AG04450 (cell line): ENCODE data around the gene DNTT. TPM values are rescaled to one million over a fixed set of nuclear protein-coding genes. Genes with fewer than 3 reads are reported as not detected.

Source experiments
- CTCF ChIA-PET: fragments of 300-600, 350-600 bp; formaldehyde crosslinking; extraction: SDS; loops from one replicate; lab custom pipeline; 2022; ENCODE audit warnings: antibody characterized with exemption, inconsistent platforms; lab: Charles Lee
- POLR2A ChIA-PET: fragments of 350-600 bp; formaldehyde crosslinking; extraction: SDS; loops from one replicate; lab custom pipeline; 2021; ENCODE audit warnings: antibody characterized with exemption, inconsistent platforms; lab: Yijun Ruan, JAX
- DNase-seq: peaks from one replicate; pipeline ENCODE4 v3.0.0-alpha.2; 2011; ENCODE audit warnings: low read depth, low spot score
- H3K27ac ChIP-seq: one replicate; pipeline ENCODE4 v1.5.1; 2012; ENCODE audit warnings: low read depth, low read length, control low read depth
- H3K27me3 ChIP-seq: one replicate; pipeline ENCODE4 v1.6.0; 2012; ENCODE audit warnings: low read length; ENCODE audit not compliant: control insufficient read depth, insufficient read depth
- H3K4me3 ChIP-seq: 2 replicates; pipeline ENCODE4 v1.5.1; 2011; ENCODE audit warnings: mild to moderate bottlenecking, low read depth, low read length, control low read depth
- H3K9me3 ChIP-seq: 2 replicates; pipeline ENCODE4 v1.5.1; 2012; ENCODE audit warnings: low read length; ENCODE audit not compliant: control insufficient read depth, insufficient read depth
- polyA plus RNA-seq: library from polyadenylated mRNA; depleted of rRNA; stranded (reverse); fragments of >200 nt; gene quantifications from 2 replicates; pipeline ENCODE4 v1.2.3, GENCODE V29; 2011
- TF ChIP-seq, protein P1 (sequence below): IDR thresholded peaks from 2 replicates; pipeline ENCODE4 v1.5.1; 2011; ENCODE audit warnings: low read depth, low read length, control low read depth, inconsistent platforms

The DNTT gene
- polyA plus RNA-seq, 1 experiment = not detected

DNA sequence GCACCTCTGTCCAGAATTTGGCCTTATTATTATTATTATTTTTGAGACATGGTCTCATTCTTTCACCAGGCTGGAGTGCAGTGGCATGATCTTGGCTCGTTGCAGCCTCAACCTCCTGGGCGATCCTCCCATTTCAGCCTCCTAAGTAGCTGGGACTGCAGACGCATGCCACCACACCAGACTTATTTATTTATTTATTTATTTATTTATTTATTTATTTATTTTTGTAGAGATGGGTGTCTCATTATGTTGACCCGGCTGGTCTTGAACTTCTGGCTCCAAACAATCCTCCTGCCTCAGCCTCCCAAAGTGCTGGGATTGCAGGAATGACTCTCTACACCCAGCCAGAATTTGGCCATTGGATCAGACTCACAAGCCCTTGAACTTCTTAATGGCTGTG, 39.3 kb upstream of the DNTT start:
- DNase-seq = no peak
- ChIA-PET POLR2A (no interaction called here), CTCF (interaction anchor here (1.0 kb wide), 1 partner anchor 248 kb away, joined by 3 read pairs; no protein-coding TSS in a partner anchor)
- Histone ChIP-seq H3K4me3 (no peak overlapping the region), H3K9me3 (no peaks in the 10 kb centered on the region), H3K27ac (no peak overlapping the region), H3K27me3 (no peaks in the 10 kb centered on the region)
- TF ChIP-seq, protein P1, sequence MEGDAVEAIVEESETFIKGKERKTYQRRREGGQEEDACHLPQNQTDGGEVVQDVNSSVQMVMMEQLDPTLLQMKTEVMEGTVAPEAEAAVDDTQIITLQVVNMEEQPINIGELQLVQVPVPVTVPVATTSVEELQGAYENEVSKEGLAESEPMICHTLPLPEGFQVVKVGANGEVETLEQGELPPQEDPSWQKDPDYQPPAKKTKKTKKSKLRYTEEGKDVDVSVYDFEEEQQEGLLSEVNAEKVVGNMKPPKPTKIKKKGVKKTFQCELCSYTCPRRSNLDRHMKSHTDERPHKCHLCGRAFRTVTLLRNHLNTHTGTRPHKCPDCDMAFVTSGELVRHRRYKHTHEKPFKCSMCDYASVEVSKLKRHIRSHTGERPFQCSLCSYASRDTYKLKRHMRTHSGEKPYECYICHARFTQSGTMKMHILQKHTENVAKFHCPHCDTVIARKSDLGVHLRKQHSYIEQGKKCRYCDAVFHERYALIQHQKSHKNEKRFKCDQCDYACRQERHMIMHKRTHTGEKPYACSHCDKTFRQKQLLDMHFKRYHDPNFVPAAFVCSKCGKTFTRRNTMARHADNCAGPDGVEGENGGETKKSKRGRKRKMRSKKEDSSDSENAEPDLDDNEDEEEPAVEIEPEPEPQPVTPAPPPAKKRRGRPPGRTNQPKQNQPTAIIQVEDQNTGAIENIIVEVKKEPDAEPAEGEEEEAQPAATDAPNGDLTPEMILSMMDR = no peak

DNA sequence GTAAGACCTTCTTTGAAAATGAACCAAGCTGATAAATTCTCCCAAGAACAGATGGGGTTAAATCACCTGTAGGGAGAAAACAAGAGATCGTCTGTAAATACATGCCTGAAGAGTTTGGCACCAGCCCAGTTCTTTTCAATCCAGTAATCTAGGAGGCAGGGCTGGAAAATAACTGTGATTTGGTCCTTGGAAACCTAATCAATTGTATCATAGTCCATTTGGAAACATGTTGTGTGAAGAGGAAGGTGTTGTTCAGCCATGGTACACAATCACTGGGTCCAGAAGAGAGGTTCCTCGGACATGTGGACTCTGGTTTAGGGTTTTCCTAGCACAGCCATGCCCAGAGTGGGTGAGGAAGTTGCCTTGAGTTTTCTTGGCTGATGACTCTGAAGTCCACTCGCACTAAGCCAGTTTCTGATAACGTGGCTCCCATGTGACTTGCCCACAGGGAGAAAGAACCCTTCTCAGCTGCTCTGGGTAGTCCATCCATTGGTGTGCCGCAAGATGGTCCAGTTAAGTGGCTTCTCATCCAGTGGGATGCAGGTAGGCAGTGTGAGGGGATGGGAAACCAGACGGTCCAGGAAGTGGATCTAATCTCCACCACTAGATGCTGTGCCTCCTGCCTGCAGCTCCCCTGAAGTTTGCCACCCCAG, 38.0 kb upstream of the DNTT start:
- POLR2A ChIA-PET = no interaction called here
- TF ChIP-seq, protein P1 = no peak

DNA sequence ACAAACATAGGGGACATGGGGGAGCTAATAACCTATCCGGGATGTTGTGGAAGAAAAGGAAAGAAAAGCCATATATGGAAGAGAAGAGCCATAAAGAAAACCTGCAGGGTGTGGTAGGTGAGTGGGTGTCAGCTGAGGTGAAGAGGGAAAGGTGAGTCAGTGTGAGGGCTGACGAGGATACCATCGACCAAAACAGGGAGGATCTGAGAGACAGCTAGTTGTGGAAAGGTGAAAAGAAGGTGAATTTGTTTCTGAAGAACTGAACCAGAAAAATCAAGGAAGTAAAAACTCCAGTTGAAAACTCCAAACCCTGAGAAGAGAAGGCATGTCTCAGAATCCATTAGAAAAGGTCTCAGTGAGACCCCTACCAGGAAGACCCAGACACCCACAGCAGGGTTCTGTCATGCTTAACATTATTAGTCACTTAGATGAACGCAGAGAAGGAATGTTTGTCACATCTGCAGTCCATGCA, 37.0 kb upstream of the DNTT start:
- ChIA-PET CTCF (no interaction called here), POLR2A (no interaction called here)
- TF ChIP-seq, protein P1 = no peak
- H3K4me3 ChIP-seq = no peak overlapping the region
- no peak overlapping the region for H3K27ac ChIP-seq
- DNase-seq = no peak
- H3K9me3 ChIP-seq = no peaks in the 10 kb centered on the region
- no peaks in the 10 kb centered on the region for H3K27me3 ChIP-seq

More for the DNA sequence above, 38.0 kb upstream of the DNTT start:
- H3K4me3 ChIP-seq = no peak overlapping the region
- no peaks in the 10 kb centered on the region for H3K27me3 ChIP-seq
- CTCF ChIA-PET = no interaction called here
- H3K27ac ChIP-seq = no peak overlapping the region
- no peaks in the 10 kb centered on the region for H3K9me3 ChIP-seq
- DNase-seq = no peak

DNA sequence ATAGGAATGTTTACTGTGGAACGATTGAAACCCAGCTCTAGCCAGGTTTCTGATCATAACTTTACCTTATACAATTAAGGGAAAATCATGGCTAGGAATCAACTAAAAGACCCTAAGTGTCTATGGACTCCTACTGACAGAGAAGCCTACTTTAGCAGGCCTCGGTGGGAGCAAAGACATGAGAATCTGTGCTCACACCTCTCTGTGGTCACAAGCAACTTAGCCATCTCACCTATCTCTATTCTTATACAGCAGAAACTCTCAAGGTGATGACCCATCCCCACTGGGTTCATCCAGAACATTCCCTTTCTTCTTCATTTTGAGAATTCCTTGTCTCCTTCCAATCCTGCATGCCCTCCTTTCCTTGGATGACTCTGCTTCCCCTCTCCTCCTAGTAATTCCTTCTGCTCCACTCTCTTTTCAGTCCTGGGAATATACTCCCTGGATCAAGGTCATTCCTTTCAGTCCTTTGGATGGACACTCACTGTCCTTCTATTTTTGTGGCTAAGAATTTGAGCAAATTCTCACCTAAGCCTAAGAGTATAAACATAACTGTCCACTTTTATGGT, 35.8 kb upstream of the DNTT start:
- H3K27ac ChIP-seq = no peak overlapping the region
- ChIA-PET CTCF (no interaction called here), POLR2A (no interaction called here)

More for the DNA sequence above, 35.8 kb upstream of the DNTT start:
- no peaks in the 10 kb centered on the region for H3K9me3 ChIP-seq
- no peak overlapping the region for H3K4me3 ChIP-seq
- TF ChIP-seq, protein P1 = no peak
- no peaks in the 10 kb centered on the region for H3K27me3 ChIP-seq
- DNase-seq = no peak
